BE2C (cell line): ENCODE data around the gene RBM33.
A peak's percentile ranks its signal among the peaks of the same experiment; 100 is the strongest.

Experiments used
- DNase-seq: peaks from one replicate; pipeline ENCODE4 v3.0.0-alpha.2; 2020
- H3K27me3 ChIP-seq: fragments of 250-450 bp; sonication (Bioruptor Pico); 2 replicates; pipeline ENCODE4 v1.5.1; 2020; ENCODE audit warnings: mild to moderate bottlenecking
- H3K36me3 ChIP-seq: fragments of 250-450 bp; sonication (Bioruptor Pico); 2 replicates; pipeline ENCODE4 v1.5.1; 2020; ENCODE audit warnings: mild to moderate bottlenecking
- H3K4me1 ChIP-seq: fragments of 250-450 bp; sonication (Bioruptor Pico); 2 replicates; pipeline ENCODE4 v1.5.1; 2020
- H3K4me3 ChIP-seq: 2 replicates; pipeline ENCODE4 v1.5.1; 2011; ENCODE audit warnings: low read depth, low read length
- H3K9me3 ChIP-seq: fragments of 250-450 bp; sonication (Bioruptor Pico); 2 replicates; pipeline ENCODE4 v1.5.1; 2020
- CTCF ChIP-seq: IDR thresholded peaks from 2 replicates; pipeline ENCODE4 v1.5.1; 2012; ENCODE audit warnings: mild to moderate bottlenecking, low read depth, low read length

Gene RBM33

GRCh38 chr7:155803418-155804376 lies 159.2 kb downstream of the RBM33 start:
- peaks cover 92% of the 10 kb centered on the region for H3K27me3 ChIP-seq
- no peaks in the 10 kb centered on the region for H3K4me1 ChIP-seq
- DNase-seq = no peak
- H3K36me3 ChIP-seq = no peaks in the 10 kb centered on the region
- no peak overlapping the region for H3K4me3 ChIP-seq
- no peaks in the 10 kb centered on the region; the same call in 1 of the 2 replicates for H3K9me3 ChIP-seq
- TF ChIP-seq CTCF = no peak

GRCh38 chr7:155804431-155804831 lies 160.0 kb downstream of the RBM33 start:
- Histone ChIP-seq H3K4me3 (no peak overlapping the region), H3K4me1 (no peaks in the 10 kb centered on the region), H3K27me3 (peaks cover 92% of the 10 kb centered on the region), H3K36me3 (no peaks in the 10 kb centered on the region), H3K9me3 (no peaks in the 10 kb centered on the region; the same call in 1 of the 2 replicates)
- TF ChIP-seq CTCF = no peak
- DNase-seq = no peak

- TF ChIP-seq CTCF = peak; percentile 65
- H3K36me3 ChIP-seq = no peaks in the 10 kb centered on the region
- H3K4me3 ChIP-seq = peak overlapping the region; percentile 59
- no peaks in the 10 kb centered on the region; the same call in 1 of the 2 replicates for H3K9me3 ChIP-seq
- peaks cover 92% of the 10 kb centered on the region for H3K27me3 ChIP-seq
- DNase-seq = peak; percentile 86
- H3K4me1 ChIP-seq = no peaks in the 10 kb centered on the region
These were observed 160.7 kb downstream of the RBM33 start for GRCh38 chr7:155804897-155805825.

- no peaks in the 10 kb centered on the region for H3K4me1 ChIP-seq
- TF ChIP-seq CTCF = no peak
- no peaks in the 10 kb centered on the region for H3K36me3 ChIP-seq
- peak overlapping the region; percentile 59 for H3K4me3 ChIP-seq
- DNase-seq = no peak
- H3K9me3 ChIP-seq = no peaks in the 10 kb centered on the region; the same call in 1 of the 2 replicates
- peaks cover 92% of the 10 kb centered on the region for H3K27me3 ChIP-seq
These were observed 161.3 kb downstream of the RBM33 start for GRCh38 chr7:155805826-155806095.

- Histone ChIP-seq H3K36me3 (no peaks in the 10 kb centered on the region), H3K27me3 (peaks cover 92% of the 10 kb centered on the region), H3K4me3 (no peak overlapping the region), H3K9me3 (no peaks in the 10 kb centered on the region; the same call in 1 of the 2 replicates), H3K4me1 (no peaks in the 10 kb centered on the region)
- no peak for DNase-seq
- no peak for TF ChIP-seq CTCF
These were observed 161.8 kb downstream of the RBM33 start for GRCh38 chr7:155806096-155806871.
